ENCODE measurements around the gene HDAC9. TPM values are rescaled to one million over a fixed set of nuclear protein-coding genes. Genes with fewer than 3 reads are reported as not detected.

Gene HDAC9
- total and polyA plus RNA-seq, 2 experiments from 2014 or later = 3.7 to 9.4 TPM

- no peaks in the 10 kb centered on the region for H3K79me2 ChIP-seq
- no peaks in the 10 kb centered on the region for H4K20me1 ChIP-seq (ENCODE audit: insufficient read depth, poor library complexity, severe bottlenecking)
- TF ChIP-seq CTCF (IDR thresholded peaks at IDR 0.05; ENCODE audit: poor library complexity) (no peak), EZH2phosphoT487 (IDR thresholded peaks at IDR 0.05; ENCODE audit: low read depth, severe bottlenecking, unreplicated experiment) (no peak)
- 60% methylated on average over 3 of the region's 3 CpGs for WGBS (ENCODE audit: low lambda C conversion rate, missing lambda C conversion rate)
- H3K4me2 ChIP-seq = no peak overlapping the region
- H3K9me2 ChIP-seq (replicated peaks; ENCODE audit: insufficient read depth) = no peaks in the 10 kb centered on the region
- H3K27me3 ChIP-seq = no peaks in the 10 kb centered on the region
- no peak overlapping the region for H3K4me3 ChIP-seq
- no peak overlapping the region for H2AFZ ChIP-seq
- no peak overlapping the region for H3K27ac ChIP-seq
- no peak for DNase-seq (ENCODE audit: low spot score)
- no peaks in the 10 kb centered on the region for H3K4me1 ChIP-seq (ENCODE audit: insufficient read depth)
- H3K36me3 ChIP-seq (replicated peaks; ENCODE audit: insufficient read depth, low read depth) = no peaks in the 10 kb centered on the region
- no peaks in the 10 kb centered on the region for H3K9me3 ChIP-seq (ENCODE audit: low read depth)
These were observed 149.4 kb downstream of the HDAC9 start for GRCh38 chr7:18644981-18645380.

GRCh38 chr7:18647582-18647981 is 152.0 kb downstream of the HDAC9 start:
- Histone ChIP-seq H3K36me3 (replicated peaks; ENCODE audit: insufficient read depth, low read depth) (no peaks in the 10 kb centered on the region), H3K4me2 (no peak overlapping the region), H4K20me1 (ENCODE audit: insufficient read depth, poor library complexity, severe bottlenecking) (no peaks in the 10 kb centered on the region), H3K79me2 (no peaks in the 10 kb centered on the region), H3K4me1 (ENCODE audit: insufficient read depth) (no peaks in the 10 kb centered on the region), H3K4me3 (no peak overlapping the region), H3K9me2 (replicated peaks; ENCODE audit: insufficient read depth) (no peaks in the 10 kb centered on the region), H3K9me3 (ENCODE audit: low read depth) (no peaks in the 10 kb centered on the region), H3K27me3 (no peaks in the 10 kb centered on the region), H2AFZ (no peak overlapping the region), H3K27ac (no peak overlapping the region)
- 80% methylated on average over 5 of the region's 5 CpGs for WGBS (ENCODE audit: low lambda C conversion rate, missing lambda C conversion rate)
- no peak for DNase-seq (ENCODE audit: low spot score)
- TF ChIP-seq EZH2phosphoT487 (IDR thresholded peaks at IDR 0.05; ENCODE audit: low read depth, severe bottlenecking, unreplicated experiment) (no peak), CTCF (IDR thresholded peaks at IDR 0.05; ENCODE audit: poor library complexity) (no peak), EZH2 (IDR thresholded peaks at IDR 0.05; ENCODE audit: borderline replicate concordance) (no peak)

- Histone ChIP-seq H3K9me3 (ENCODE audit: low read depth) (no peaks in the 10 kb centered on the region), H3K27me3 (no peaks in the 10 kb centered on the region), H3K4me2 (no peak overlapping the region), H3K36me3 (replicated peaks; ENCODE audit: insufficient read depth, low read depth) (no peaks in the 10 kb centered on the region), H4K20me1 (ENCODE audit: insufficient read depth, poor library complexity, severe bottlenecking) (no peaks in the 10 kb centered on the region), H3K27ac (no peak overlapping the region), H3K9me2 (replicated peaks; ENCODE audit: insufficient read depth) (no peaks in the 10 kb centered on the region), H3K4me1 (ENCODE audit: insufficient read depth) (no peaks in the 10 kb centered on the region), H3K4me3 (no peak overlapping the region), H2AFZ (no peak overlapping the region), H3K79me2 (no peaks in the 10 kb centered on the region)
- no peak for DNase-seq (ENCODE audit: low spot score)
- 82% methylated on average over 9 of the region's 9 CpGs for WGBS (ENCODE audit: low lambda C conversion rate, missing lambda C conversion rate)
- TF ChIP-seq EZH2phosphoT487 (IDR thresholded peaks at IDR 0.05; ENCODE audit: low read depth, severe bottlenecking, unreplicated experiment) (no peak), EZH2 (IDR thresholded peaks at IDR 0.05; ENCODE audit: borderline replicate concordance) (no peak), CTCF (IDR thresholded peaks at IDR 0.05; ENCODE audit: poor library complexity) (no peak)
These were observed 153.6 kb downstream of the HDAC9 start for GRCh38 chr7:18648849-18649758.

Measured in hepatocyte (in vitro differentiated cells).